PC-3 (cell line): ENCODE measurements around the gene SLC38A9. TPM values are rescaled to one million over a fixed set of nuclear protein-coding genes. Genes with fewer than 3 reads are reported as not detected.

ENCODE experiments used
- ATAC-seq: fragments of 200-7000 bp; cut with Tn5 transposase; 2 replicates; pipeline ENCODE4 v1.9.1; 2020; ENCODE audit warnings: mild to moderate bottlenecking, moderate library complexity
- BruUV-seq: library from RNA; stranded (reverse); fragments of 400-500 nt; replicated peaks from 2 replicates; lab custom pipeline; 2021; lab: Mats Ljungman, UMichigan
- CTCF ChIA-PET: fragments of 300-600 bp; sonication (Branson Sonifier 250); formaldehyde crosslinking; loops from one replicate; lab custom pipeline; 2022; ENCODE audit warnings: antibody characterized with exemption; lab: Charles Lee
- POLR2A ChIA-PET: fragments of 300-600 bp; sonication (Branson Sonifier 250); formaldehyde crosslinking; loops from one replicate; lab custom pipeline; 2022; ENCODE audit warnings: antibody characterized with exemption; ENCODE audit not compliant: unreplicated experiment; lab: Charles Lee
- DNase-seq: peaks from one replicate; pipeline ENCODE4 v3.0.0-alpha.2; 2015
- H2AFZ ChIP-seq: fragments of 300-600 bp; sonication (generic); 2 replicates; pipeline ENCODE4 v1.6.0; 2016; ENCODE audit warnings: antibody characterized with exemption, low read length
- H3F3A ChIP-seq: fragments of 300-600 bp; sonication (generic); one replicate; pipeline ENCODE4 v1.6.0; 2017; ENCODE audit warnings: antibody characterized with exemption, low read length, control low read depth, mild to moderate bottlenecking; ENCODE audit not compliant: unreplicated experiment
- H3K27ac ChIP-seq: fragments of 300-600 bp; sonication (generic); 2 replicates; pipeline ENCODE4 v1.5.1; 2016; ENCODE audit warnings: mild to moderate bottlenecking, low read length
- H3K27me3 ChIP-seq: fragments of 300-600 bp; sonication (generic); 2 replicates; pipeline ENCODE4 v1.6.1; 2016; ENCODE audit warnings: low read length, mixed read lengths
- H3K36me3 ChIP-seq: fragments of 300-600 bp; sonication (generic); 2 replicates; pipeline ENCODE4 v1.6.1; 2016; ENCODE audit warnings: low read depth, mixed run types, low read length, mixed read lengths
- H3K4me1 ChIP-seq: fragments of 300-600 bp; sonication (generic); 2 replicates; pipeline ENCODE4 v1.5.1; 2016; ENCODE audit warnings: low read length; ENCODE audit not compliant: insufficient read depth
- H3K4me2 ChIP-seq: fragments of 300-600 bp; sonication (generic); 2 replicates; pipeline ENCODE4 v1.6.0; 2016; ENCODE audit warnings: low read length
- H3K4me3 ChIP-seq: fragments of 300-600 bp; sonication (generic); 2 replicates; pipeline ENCODE4 v1.5.1; 2016; ENCODE audit warnings: mild to moderate bottlenecking, low read length, mixed read lengths
- H3K79me2 ChIP-seq: fragments of 300-600 bp; sonication (generic); 2 replicates; pipeline ENCODE4 v1.6.1; 2017; ENCODE audit warnings: low read length, mixed read lengths
- H3K9ac ChIP-seq: fragments of 300-600 bp; sonication (generic); 2 replicates; pipeline ENCODE4 v1.6.0; 2016; ENCODE audit warnings: mild to moderate bottlenecking, low read length
- H3K9me2 ChIP-seq: fragments of 300-600 bp; sonication (generic); replicated peaks from 2 replicates; pipeline ENCODE4 v1.6.1; 2016; ENCODE audit warnings: mixed run types, low read length, mixed read lengths
- H3K9me3 ChIP-seq: fragments of 300-600 bp; sonication (generic); 2 replicates; pipeline ENCODE4 v1.6.1; 2016; ENCODE audit warnings: low read length, mixed read lengths
- H4K20me1 ChIP-seq: fragments of 300-600 bp; sonication (generic); 2 replicates; pipeline ENCODE4 v1.6.1; 2016; ENCODE audit warnings: low read length, mixed read lengths
- CTCF ChIP-seq: fragments of 300-600 bp; sonication (generic); conservative IDR thresholded peaks from 2 replicates; pipeline ENCODE4 v1.5.1; 2017; ENCODE audit warnings: antibody characterized with exemption, low read depth, mild to moderate bottlenecking, low read length
- EZH2 ChIP-seq: fragments of 300-600 bp; sonication (generic); IDR thresholded peaks from one replicate; pipeline ENCODE4 v1.6.1; 2017; ENCODE audit warnings: antibody characterized with exemption, mild to moderate bottlenecking, low read length; ENCODE audit not compliant: unreplicated experiment
- EZH2phosphoT487 ChIP-seq: fragments of 300-600 bp; sonication (generic); IDR thresholded peaks from 2 replicates; pipeline ENCODE4 v1.6.1; 2018; ENCODE audit warnings: mild to moderate bottlenecking, antibody characterized with exemption, low read length, borderline replicate concordance
- intact Hi-C: fragments of 100-400 bp; cut with micrococcal nuclease; formaldehyde crosslinking; loops from 2 replicates; pipeline ENCODE4 v1.9.0; 2023
- total RNA-seq: library from RNA; depleted of rRNA; stranded (reverse); fragments of >200 nt; gene quantifications from 2 replicates; pipeline ENCODE4 v1.2.3, GENCODE V29; 2014; rRNA removed

The SLC38A9 gene
- total RNA-seq, 1 experiment from 2014 or later = 12.9 TPM

- Histone ChIP-seq H3K4me2 (no peak overlapping the region), H3K27me3 (no peaks in the 10 kb centered on the region), H3F3A (no peaks in the 10 kb centered on the region), H3K4me1 (no peaks in the 10 kb centered on the region), H3K4me3 (no peak overlapping the region), H3K9me3 (no peaks in the 10 kb centered on the region), H3K79me2 (no peaks in the 10 kb centered on the region), H3K27ac (no peak overlapping the region), H3K9me2 (no peaks in the 10 kb centered on the region), H2AFZ (no peak overlapping the region), H3K9ac (no peak overlapping the region), H3K36me3 (no peaks in the 10 kb centered on the region), H4K20me1 (no peaks in the 10 kb centered on the region)
- ChIA-PET POLR2A (no interaction called here), CTCF (no interaction called here)
- TF ChIP-seq EZH2phosphoT487 (no peak), CTCF (no peak), EZH2 (no peak)
- DNase-seq = no peak
- ATAC-seq = no peak
- intact Hi-C loops = no loop called here
- no TSS peak for BruUV-seq
Measured at GRCh38 chr5:55576661-55577060, 135.5 kb downstream of the SLC38A9 start.

Other genes starting within 250 kb of the SLC38A9 start
- 16.2 and 21.1 TPM in 2 replicates for gene PLPP1, start 177.4 kb downstream of the SLC38A9 start, total RNA-seq
- not detected in 2 replicates for gene DDX4, start 25.7 kb upstream of the SLC38A9 start, total RNA-seq
- gene IL31RA, start 139.0 kb upstream of the SLC38A9 start, total RNA-seq = 1.6 and 3.0 TPM in 2 replicates